HTR-8/SVneo (cell line): ENCODE data around the gene MACROD2.
A peak's percentile ranks its signal among the peaks of the same experiment; 100 is the strongest.

Experiments
- DNase-seq: peaks from one replicate; pipeline ENCODE4 v3.0.0; 2011; ENCODE audit warnings: low spot score, mixed read lengths; ENCODE audit not compliant: insufficient read length
- FAIRE-seq: peaks from 2 replicates; lab custom pipeline; 2011; peaks lifted over from hg19 to GRCh38; lab: Jason Lieb, UNC

MACROD2 gene

DNA sequence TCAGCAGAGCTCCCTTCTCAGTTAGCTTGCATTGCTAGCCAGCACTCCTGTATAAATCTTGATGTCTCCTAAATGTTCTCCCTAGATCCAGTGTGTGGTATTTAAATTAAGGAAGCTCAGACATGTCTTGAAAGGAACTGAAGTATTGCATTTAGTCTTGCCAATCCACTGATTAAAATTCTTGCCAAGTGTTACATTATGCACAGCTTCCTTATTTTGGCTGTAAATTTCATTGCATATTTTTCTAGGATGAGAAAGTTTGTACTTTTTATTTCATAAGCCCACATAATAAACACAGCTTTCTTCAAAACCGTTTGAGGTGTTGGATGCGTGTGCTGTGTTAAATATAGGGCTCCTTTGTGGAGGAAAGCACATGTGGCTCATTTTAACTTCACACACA lies 671.9 kb downstream of the MACROD2 start:
- FAIRE-seq, result no peak
- DNase-seq, result no peak

DNA sequence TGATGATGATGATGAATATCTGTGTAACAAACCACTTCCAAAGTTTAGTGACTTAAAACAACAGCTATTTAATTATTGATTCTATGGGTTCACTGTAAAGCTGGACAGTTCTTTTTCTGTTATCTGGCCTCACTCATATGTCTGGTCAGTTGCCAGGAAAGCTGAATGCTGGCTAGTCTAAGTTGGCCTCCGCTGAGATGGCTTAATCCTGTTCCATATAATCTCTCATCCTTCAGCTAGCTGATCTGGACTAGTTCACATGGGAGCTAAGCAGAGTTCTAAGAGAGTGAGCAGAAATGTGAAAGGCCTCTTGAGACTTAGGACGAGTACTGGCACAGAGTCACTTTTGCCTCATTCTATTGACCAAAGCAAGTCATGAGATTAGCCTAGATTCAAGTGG lies 676.8 kb downstream of the MACROD2 start:
- no peak for DNase-seq
- no peak for FAIRE-seq

DNA sequence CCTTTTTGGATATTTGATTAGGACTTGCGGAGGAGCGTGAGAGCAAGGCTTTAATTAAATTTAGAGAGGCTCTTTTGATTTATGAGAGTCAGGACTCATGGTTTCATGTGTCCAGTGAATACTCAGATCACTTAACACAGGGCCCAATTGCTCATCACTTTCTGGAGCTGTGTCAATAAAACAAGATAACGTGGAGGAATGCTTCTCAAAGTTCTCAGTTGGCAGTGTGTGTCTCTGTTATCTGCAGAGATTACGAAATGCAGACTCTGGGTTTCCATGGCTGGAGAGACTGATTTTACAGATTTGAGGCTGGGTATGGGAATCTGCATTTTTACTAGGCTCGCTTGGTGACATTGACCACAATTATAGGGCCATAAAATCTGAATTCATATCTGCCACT lies 677.8 kb downstream of the MACROD2 start:
- DNase-seq, result no peak
- no peak for FAIRE-seq

DNA sequence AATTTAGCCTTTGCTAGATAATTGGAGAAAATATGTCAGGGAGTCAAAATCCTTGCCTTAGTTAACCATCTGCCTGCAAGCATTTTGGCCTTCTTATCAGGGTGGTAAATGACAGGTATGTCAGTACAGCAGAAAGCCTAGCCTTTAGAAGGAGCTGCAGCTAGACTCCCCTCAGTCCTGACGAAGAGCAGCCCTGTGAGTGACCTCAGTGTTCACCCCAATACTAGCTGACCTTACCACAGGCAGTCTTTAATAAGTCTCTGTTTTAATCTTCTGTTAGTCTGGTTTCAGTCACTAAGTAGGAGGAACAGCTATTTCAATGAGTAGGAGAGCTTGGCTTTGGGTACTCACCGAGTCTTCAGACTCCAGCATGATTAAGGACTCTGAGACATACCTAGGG lies 682.1 kb downstream of the MACROD2 start:
- FAIRE-seq (no peak), DNase-seq (no peak)

DNA sequence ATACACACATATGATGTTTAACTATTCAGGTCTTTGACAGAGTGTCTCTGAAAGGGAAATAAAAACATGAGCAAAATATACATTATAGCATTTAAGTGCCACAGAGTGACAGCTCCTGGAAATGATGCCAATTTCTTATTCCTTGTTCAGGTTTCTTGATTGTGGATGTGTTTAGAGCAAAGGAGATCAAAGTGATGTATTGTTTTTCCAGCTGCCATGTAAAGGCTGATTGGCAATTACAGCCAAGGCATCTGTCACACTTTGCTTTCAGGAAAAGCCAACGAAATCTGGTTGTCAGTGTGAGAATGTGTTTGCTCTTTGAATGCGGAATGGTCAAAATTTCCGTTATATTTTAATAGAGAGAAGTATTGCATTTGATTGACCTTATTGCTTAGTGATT lies 689.9 kb downstream of the MACROD2 start:
- DNase-seq, result no peak
- FAIRE-seq, result no peak

DNA sequence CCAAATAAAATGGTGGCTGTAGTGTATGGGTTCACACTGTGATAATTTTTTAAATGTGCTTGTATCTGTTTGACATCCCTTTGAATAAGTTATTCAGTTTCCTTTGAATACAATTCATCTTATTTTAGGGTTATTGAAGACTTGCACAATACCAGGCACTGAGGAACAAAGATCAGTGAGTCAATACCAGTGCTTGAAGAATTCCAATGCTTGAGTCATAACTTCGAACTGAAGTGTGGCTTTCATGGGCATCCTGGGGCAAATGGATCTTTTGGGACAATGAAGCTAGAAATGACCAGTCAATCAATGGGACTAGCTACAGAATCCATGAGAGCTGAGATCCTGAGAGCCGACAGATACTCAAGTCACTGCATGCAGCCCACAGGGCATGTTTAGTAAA lies 692.0 kb downstream of the MACROD2 start:
- FAIRE-seq, result no peak
- DNase-seq, result no peak

DNA sequence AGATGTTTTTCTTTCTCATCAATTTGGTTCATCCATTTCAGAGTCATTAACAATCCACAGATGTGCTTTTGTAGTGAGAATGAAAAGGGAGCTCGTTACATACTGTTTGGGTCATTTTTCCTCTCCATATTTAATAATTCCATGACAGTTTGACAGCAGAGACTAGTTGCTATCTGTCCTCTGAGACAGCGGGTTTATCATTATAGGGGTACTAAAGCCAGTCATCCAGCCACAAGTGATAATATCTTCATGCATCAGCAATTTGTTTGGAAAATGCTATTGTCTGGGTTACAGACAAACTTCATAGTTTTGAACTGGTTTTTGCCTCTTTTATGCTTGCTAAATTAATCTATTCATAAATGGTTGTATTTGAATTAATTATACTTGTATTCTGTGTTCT lies 692.7 kb downstream of the MACROD2 start:
- FAIRE-seq, result no peak
- no peak for DNase-seq

DNA sequence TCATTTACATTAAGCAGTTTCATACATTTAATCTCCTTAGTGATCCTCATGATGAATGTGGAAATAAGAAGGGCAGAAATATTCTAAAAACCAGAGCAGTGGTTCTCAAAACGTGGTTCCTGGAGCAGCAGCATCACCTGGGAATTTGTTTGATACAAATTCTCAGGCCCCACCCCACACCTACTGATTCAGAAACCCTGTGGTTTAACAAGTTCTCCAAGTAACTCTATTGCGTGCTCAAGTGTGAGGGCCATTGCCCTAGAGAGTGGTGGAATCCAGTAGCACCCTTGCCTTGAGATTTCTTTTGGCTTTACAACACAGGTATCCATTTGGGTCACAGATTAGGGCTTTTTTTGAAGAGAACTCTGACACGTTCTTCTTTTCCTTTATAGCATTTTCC lies 696.7 kb downstream of the MACROD2 start:
- DNase-seq (no peak), FAIRE-seq (no peak)

DNA sequence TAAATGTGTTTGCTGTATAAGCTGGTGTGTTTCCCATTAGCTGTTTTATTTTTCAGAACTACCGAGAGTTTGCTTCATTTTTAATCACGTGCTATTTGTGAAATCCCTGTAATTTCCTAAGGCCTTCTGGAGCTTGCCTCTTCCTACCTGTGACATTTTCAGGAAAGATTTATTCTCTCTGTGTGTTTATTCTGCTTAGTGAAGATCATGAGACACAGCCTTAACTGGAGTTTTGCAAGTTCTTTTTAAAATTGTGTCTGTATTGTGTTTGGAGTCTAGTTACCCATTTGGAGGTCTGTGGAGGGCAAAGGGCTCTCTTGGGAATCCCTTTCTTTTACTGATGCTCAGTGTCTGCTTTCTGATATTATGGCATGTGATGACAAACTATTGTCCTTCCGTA lies 701.2 kb downstream of the MACROD2 start:
- FAIRE-seq, result no peak
- DNase-seq, result no peak

DNA sequence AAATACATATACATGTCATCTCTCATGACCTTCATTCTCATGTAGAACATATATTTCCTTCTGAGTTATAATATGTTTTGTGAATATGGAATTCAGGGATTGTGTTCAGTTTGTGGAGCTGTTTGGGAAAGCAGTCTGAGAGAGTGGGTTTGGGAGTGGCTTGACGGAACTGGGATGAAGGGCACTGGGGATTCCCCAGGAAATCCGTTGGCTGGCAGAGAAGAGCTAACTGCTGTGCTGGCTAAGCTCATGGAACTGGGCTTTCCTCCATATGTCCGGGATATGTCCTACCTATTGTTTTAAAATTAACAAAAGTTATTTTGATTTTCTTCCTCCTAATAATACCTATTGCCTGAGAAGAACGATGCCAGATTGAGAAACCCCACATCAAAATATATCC lies 701.6 kb downstream of the MACROD2 start:
- DNase-seq (no peak), FAIRE-seq (no peak)

DNA sequence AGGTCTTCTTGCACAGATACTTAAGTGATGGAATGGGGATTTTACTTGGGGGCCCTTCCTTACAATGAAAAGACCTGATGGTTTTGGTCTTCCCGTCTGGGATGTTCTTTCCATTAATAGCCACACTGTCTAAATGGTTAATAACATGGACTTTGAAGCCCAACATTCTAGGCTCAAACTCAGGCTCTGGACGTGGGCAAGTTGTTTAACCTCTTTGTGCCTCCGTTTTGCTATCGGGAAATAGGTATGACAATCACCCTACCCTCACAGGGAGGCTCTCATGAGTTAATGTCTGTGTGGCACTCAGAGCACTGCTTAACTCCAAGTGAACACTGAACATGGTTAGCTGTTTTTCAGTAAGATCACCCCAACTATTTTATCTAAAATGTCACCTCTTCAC lies 702.8 kb downstream of the MACROD2 start:
- DNase-seq (no peak), FAIRE-seq (no peak)

DNA sequence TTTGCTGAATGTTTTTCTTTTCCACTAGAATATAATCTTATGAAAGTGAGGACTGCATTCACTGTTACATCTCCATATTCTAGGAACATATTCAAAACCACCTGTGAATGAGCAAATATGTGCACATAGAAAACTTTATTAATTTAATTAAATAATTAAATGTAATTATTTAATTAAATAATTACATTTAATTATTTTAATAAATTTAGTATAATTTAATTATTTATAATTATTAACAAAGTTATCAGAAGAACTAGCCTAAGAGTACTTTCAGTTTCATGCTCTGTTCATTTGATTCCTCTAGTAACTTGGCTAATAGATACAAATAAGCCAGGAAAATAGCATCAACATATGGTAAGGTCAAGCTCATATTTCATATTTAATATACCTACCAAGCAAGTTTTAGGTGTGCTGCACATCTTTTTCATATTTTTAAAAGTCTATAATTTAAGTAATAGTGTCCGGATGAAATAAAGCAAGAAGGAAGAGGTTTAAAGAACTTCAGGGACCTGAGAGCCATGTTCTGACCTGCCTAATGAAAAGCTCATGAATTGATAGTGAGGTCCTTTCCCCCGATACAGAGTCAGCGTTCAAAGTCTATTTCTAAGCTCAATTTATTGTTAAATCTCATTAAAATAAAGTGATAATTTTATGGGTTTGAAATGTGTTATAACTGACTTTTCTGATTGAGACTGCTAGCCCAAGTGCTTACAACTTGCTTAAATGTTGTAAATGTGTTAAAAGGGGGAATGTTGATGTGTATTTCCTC lies 703.5 kb downstream of the MACROD2 start:
- DNase-seq (no peak), FAIRE-seq (no peak)

DNA sequence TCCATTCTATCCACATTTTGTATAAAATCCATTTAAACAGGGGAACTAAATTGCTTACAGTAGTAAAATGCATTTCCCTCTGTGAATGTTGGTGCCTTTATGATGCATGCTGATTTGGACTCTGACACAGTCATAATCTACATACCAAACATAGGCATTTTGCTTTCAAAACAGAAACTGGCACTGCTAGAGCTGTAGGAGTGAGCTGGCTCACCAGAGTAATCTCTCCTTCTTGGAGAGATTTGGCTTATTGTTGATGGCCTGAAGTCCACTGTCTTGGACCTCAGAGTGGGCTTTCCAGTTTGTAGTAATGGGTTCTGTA lies 705.3 kb downstream of the MACROD2 start:
- FAIRE-seq, result no peak
- no peak for DNase-seq

DNA sequence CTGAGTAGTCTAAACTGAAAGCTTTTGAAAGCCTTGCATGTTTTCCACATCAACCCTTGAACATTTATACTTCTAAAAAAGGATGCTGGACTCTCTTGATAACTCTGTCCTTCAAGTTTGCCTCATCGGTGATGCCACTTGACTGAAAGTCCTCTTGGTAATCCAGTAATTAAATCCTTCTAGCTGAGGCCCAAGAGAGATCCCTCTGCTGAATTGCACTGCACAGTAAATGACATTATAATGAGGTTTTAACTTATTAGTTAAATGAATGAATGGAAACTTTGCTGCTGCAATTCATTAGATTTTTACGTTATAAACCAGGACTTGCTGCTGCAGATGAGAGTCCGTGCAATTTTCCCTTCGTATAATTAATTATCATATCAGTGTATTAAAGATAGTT lies 706.0 kb downstream of the MACROD2 start:
- no peak for DNase-seq
- FAIRE-seq, result no peak

DNA sequence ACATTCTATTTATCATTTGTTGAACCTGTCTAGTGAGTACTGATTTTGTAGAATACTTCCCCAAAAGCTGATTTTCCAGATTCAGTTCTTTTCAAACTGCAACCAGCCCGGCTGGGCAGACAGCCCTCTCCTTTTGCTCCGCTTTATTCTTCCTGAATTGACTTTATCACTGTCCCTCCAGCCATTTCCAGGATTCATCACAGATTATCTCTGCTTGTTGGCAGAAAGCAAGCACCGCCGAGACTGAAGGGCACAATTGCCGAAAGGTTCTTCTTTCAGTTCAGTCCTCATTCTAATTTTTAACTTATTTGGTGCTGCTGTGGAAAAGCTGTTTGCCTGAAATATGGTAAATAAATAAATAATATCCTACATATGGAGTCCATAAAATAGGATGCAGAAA lies 711.2 kb downstream of the MACROD2 start:
- DNase-seq (no peak), FAIRE-seq (no peak)

DNA sequence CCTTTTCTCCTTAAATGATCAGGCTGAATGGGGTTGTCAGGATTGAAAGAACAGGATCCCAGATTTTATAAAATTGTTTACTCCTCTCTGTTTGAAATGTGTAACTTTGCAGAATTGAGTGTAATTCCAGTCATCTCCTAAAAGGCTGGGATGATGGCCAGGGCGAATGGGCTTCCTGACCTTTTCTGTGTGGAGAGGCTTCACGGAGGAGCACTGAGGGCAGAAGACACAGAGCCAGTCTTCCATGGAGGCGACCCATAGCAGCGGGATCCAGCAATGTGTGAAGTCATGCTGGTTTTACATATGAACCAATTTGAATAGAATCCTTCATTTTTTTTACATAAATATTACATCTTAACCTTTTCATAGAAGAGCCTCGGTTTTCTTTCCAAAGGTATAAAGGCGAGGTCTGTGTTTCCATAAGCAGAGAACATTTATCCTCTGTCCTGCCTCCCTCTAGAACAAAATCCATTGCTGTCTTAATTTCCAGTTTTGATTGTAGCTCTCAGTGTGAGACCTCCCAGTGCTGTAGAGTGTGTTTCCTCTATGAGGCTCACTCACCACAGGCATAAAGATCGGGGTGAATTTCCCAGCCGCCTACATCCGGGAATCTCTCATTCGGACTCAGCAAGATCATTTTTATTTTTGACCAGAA lies 711.8 kb downstream of the MACROD2 start:
- DNase-seq (no peak), FAIRE-seq (no peak)

DNA sequence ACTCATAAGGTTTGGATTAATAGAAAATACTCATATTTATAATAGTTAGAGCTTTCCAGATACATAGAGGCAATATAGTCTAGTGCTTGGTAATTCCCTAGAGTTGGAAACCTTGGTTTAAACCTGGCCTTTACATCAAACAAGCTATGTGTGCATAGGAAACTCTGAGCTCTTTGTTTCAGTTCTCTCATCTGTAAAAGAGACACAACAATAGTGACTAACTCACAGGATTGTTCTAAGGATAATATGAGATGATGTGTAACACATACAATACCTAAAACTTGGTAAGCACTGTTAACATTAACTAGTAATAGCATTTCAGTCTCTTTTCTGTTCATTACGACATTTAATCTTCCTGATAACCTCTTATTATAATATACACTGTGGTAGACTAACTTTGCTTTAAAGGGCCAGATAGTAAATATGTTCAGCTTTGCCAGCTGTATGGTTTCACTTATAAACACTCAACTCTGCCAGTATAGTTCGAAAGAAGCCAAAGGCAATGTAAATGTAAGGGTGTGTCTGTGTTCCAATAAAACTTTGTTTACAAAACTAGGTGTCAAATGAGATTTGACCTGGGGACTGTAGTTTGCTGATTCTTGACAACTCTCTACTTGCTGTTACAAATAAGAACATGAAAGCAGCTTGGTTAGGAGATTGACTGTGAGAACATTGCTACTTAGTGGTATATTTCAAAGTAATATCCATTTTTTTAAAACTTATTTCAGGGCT lies 712.7 kb downstream of the MACROD2 start:
- DNase-seq (no peak), FAIRE-seq (no peak)

DNA sequence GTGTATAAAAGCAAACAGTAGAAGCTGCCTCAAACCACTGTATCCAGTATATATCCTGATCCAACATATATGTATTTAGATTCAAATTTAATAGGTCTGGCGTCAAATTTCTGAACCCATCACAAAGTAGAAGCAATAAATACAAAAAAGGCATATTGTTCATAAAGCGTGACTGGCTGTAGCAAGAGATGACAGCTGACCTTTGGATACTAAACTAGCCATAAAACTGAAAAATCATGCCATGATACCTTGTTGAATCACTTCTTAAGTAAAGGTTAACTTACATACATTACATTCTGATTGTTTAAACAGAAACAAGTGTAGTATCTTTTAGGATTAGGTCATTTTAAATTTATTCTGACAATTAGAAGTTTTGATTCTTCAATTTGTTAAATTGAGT lies 714.1 kb downstream of the MACROD2 start:
- no peak for FAIRE-seq

DNA sequence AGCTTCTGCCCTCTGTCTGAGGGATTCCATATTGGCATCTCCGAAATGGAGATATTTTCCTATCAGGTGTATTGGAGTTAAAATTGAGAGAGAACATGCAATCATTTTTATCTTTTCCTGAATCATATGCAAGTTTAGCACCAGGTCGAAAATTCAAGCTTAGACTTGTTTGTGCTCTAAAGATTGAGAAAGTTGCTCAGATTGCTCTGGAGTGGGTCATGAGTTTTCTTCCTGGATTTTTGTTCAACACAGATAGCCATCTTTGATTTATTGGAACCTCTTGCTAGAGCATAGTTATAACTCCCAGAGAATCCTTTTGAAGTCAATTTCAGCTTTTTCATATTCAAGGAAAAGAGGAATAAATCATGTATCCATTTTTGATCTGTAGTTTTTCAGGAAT lies 715.6 kb downstream of the MACROD2 start:
- no peak for FAIRE-seq
- DNase-seq, result no peak

More for the DNA sequence above, 714.1 kb downstream of the MACROD2 start:
- no peak for DNase-seq

DNA sequence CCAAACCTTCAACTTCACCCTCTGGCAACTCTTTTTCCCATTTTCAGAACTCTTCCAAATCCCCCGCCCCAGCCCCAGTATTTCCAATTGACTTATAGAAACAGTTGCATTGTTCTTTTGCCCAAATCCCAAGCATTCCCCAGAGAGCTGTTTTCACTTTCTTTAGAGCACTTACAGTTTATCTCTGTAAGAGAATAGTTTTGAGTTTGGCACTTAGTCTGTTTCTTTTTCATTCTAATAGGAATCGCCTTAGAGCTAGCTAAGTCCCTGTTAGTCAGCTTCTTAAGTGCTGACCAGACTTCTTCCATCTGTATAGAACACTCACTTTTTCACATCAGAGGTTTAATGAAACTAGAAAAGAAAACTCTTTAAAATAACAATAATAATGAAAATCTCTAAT lies 716.3 kb downstream of the MACROD2 start:
- FAIRE-seq (no peak), DNase-seq (no peak)

DNA sequence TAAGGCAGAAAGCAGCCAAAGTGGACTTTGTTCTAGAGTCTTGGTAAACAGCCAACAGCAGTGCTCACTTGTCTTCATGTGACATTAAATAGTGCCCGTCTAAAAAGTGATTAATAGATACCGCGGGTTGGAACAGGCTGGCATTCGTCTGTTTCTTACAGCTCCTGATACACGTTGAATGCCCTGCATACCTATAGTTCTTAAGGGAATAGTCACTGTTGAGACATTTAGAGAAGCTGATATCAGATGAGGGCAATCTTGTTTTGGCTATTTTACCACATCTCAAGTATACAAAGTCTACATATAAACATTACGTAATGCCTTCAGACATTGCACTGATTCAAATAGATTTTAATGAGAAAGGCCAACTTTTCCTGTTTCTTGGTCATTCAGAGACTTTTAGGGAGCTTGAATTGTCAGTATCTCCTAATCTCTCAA lies 717.0 kb downstream of the MACROD2 start:
- DNase-seq, result peak; percentile 7
- FAIRE-seq, result no peak
